K562 (cell line): ENCODE measurements around the gene SYT1. TPM values are rescaled to one million over a fixed set of nuclear protein-coding genes. Genes with fewer than 3 reads are reported as not detected.

ENCODE experiments used
- ATAC-seq: fragments of 200-7000 bp; cut with Tn5 transposase; 3 replicates; pipeline ENCODE4 v1.9.1; 2020; ENCODE audit warnings: moderate library complexity
- BruUV-seq: library from RNA; stranded (reverse); fragments of 400-500 nt; replicated peaks from 2 replicates; lab custom pipeline; 2021; lab: Mats Ljungman, UMichigan
- CTCF ChIA-PET: fragments of 300-600 bp; formaldehyde crosslinking; extraction: SDS; loops from one replicate; lab custom pipeline; 2021; ENCODE audit warnings: low intra/inter-chr PET ratio; lab: Yijun Ruan, JAX
- POLR2A ChIA-PET: fragments of 300-600, 350-650 bp; sonication (Branson Sonifier 250); formaldehyde crosslinking; extraction: SDS; loops from one replicate; lab custom pipeline; 2021; ENCODE audit warnings: antibody characterized with exemption, inconsistent platforms; lab: Yijun Ruan, JAX
- DNase-seq, 4 experiments: peaks; one replicate each; pipeline versions ENCODE4 v3.0.0 to v3.0.0-alpha.2; 2011 to 2018; ENCODE audit warnings: low spot score in 3 of 4, mixed read lengths in 3 of 4; ENCODE audit errors: extremely low read depth in 1 of 4
- FAIRE-seq: peaks from 2 replicates; lab custom pipeline; 2011; peaks lifted over from hg19 to GRCh38; lab: Jason Lieb, UNC
- H2AFZ ChIP-seq: 2 replicates; pipeline ENCODE4 v1.6.0; 2011; ENCODE audit warnings: low read depth, low read length, control low read depth, inconsistent platforms
- H3K27ac ChIP-seq: fragments of 200-600 bp; 3 replicates; pipeline ENCODE4 v1.8.0; 2011; ENCODE audit warnings: low read depth, mild to moderate bottlenecking, control low read depth, inconsistent platforms, low read length, moderate library complexity, mixed read lengths; ENCODE audit errors: extremely low read depth
- H3K27me3 ChIP-seq, 2 experiments: fragments of 300-600 bp in 1 of 2; 2 replicates in 1 of 2; 3 replicates in 1 of 2; pipeline versions ENCODE4 v1.6.0 to v1.8.0; 2011; ENCODE audit warnings: inconsistent platforms in 2 of 2, low read length in 2 of 2, mild to moderate bottlenecking in 1 of 2, mixed read lengths in 1 of 2, moderate library complexity in 1 of 2; ENCODE audit not compliant: control insufficient read depth in 2 of 2, insufficient read depth in 2 of 2
- H3K36me3 ChIP-seq: fragments of 300-600 bp; 3 replicates; pipeline ENCODE4 v1.8.0; 2011; ENCODE audit warnings: mild to moderate bottlenecking, low read length, inconsistent platforms; ENCODE audit not compliant: control insufficient read depth, insufficient read depth
- H3K4me1 ChIP-seq, 2 experiments: fragments of 200-600 bp in 1 of 2; replicated peaks in 1 of 2; 2 replicates in 1 of 2; 3 replicates in 1 of 2; pipeline versions ENCODE4 v1.5.1 to v1.8.0; 2011; ENCODE audit warnings: inconsistent platforms in 2 of 2, low read length in 2 of 2, mild to moderate bottlenecking in 1 of 2, mixed read lengths in 1 of 2, moderate library complexity in 1 of 2; ENCODE audit not compliant: control insufficient read depth in 2 of 2, insufficient read depth in 2 of 2
- H3K4me2 ChIP-seq: 2 replicates; pipeline ENCODE4 v1.6.1; 2011; ENCODE audit warnings: low read length, control low read depth, inconsistent platforms, mixed read lengths; ENCODE audit not compliant: insufficient read depth
- H3K4me3 ChIP-seq: fragments of 200-600 bp; sonication (generic), shearing (Covaris generic); 2 replicates; pipeline ENCODE4 v1.5.1; 2016; ENCODE audit warnings: control low read depth, inconsistent platforms
- H3K79me2 ChIP-seq: fragments of 200-600 bp; 3 replicates; pipeline ENCODE4 v1.8.0; 2011; ENCODE audit warnings: low read length, inconsistent platforms; ENCODE audit not compliant: control insufficient read depth, insufficient read depth
- H3K9ac ChIP-seq, 2 experiments: 2 replicates each; pipeline versions ENCODE4 v1.6.0 to v1.6.1; 2011; ENCODE audit warnings: low read depth in 2 of 2, low read length in 2 of 2, control low read depth in 1 of 2, inconsistent platforms in 1 of 2, mild to moderate bottlenecking in 1 of 2, mixed read lengths in 1 of 2; ENCODE audit not compliant: insufficient read depth in 1 of 2
- H3K9me1 ChIP-seq: one replicate; pipeline ENCODE4 v1.6.0; 2011; ENCODE audit warnings: inconsistent platforms, mild to moderate bottlenecking, low read length, moderate library complexity; ENCODE audit not compliant: control insufficient read depth, insufficient read depth
- H3K9me3 ChIP-seq: replicated peaks from 2 replicates; pipeline ENCODE4 v1.5.1; 2011; ENCODE audit warnings: low read depth, low read length, inconsistent platforms; ENCODE audit not compliant: control insufficient read depth, insufficient read depth
- H4K20me1 ChIP-seq: replicated peaks from 2 replicates; pipeline ENCODE4 v1.6.1; 2011; ENCODE audit warnings: low read length, inconsistent platforms, mixed read lengths; ENCODE audit not compliant: control insufficient read depth, insufficient read depth
- ARID3B ChIP-seq: fragments of 250-450 bp; sonication (Bioruptor Pico); IDR thresholded peaks from 2 replicates; pipeline ENCODE4 v1.4.0; 2020; ENCODE audit warnings: borderline replicate concordance
- CTBP1 ChIP-seq: fragments of 450-650 bp; IDR thresholded peaks from 2 replicates; pipeline ENCODE4 v1.6.1; 2016; ENCODE audit warnings: borderline replicate concordance
- HSF4 ChIP-seq: fragments of 250-450 bp; sonication (Bioruptor Pico); IDR thresholded peaks from 2 replicates; pipeline ENCODE4 v2.1.2; 2022; ENCODE audit warnings: mild to moderate bottlenecking, moderate library complexity, borderline replicate concordance
- IRF1 ChIP-seq: sonication (generic); formaldehyde crosslinking; IDR thresholded peaks from 2 replicates; pipeline ENCODE4 v1.8.0; 2022; ENCODE audit warnings: missing genetic modification reagents, mild to moderate bottlenecking, borderline replicate concordance
- MBD2 ChIP-seq: sonication (generic); IDR thresholded peaks from 2 replicates; pipeline ENCODE4 v1.6.1; 2016; ENCODE audit warnings: low read depth, borderline replicate concordance
- PYGO2 ChIP-seq: fragments of 450-650 bp; IDR thresholded peaks from 2 replicates; pipeline ENCODE4 v1.6.1; 2016; ENCODE audit warnings: mild to moderate bottlenecking, missing genetic modification characterization, moderate library complexity, missing compliant biosample characterization
- RBM17 ChIP-seq: fragments of 200-400 bp; formaldehyde crosslinking; IDR thresholded peaks from 2 replicates; pipeline ENCODE4 v1.6.1; 2017; ENCODE audit warnings: low read depth, mild to moderate bottlenecking, low read length, borderline replicate concordance
- SAP30 ChIP-seq: fragments of 200-600 bp; sonication (generic); IDR thresholded peaks from 2 replicates; pipeline ENCODE4 v1.6.1; 2012; ENCODE audit warnings: borderline replicate concordance, low read depth, mild to moderate bottlenecking, moderate library complexity, low read length, control low read depth, inconsistent platforms; ENCODE audit not compliant: insufficient read depth, poor library complexity, severe bottlenecking
- TEAD1 ChIP-seq, 2 experiments: fragments of 450-650 bp in 1 of 2; sonication (generic) in 1 of 2; formaldehyde crosslinking; IDR thresholded peaks; 2 replicates each; pipeline versions ENCODE4 v1.4.0 to v1.8.0; 2020 to 2022; ENCODE audit warnings: mild to moderate bottlenecking in 2 of 2, missing genetic modification reagents in 1 of 2
- TFE3 ChIP-seq: fragments of 450-650 bp; formaldehyde crosslinking; IDR thresholded peaks from 2 replicates; pipeline ENCODE4 v1.4.0; 2020; ENCODE audit warnings: mild to moderate bottlenecking, mixed read lengths
- USF1 ChIP-seq: sonication (generic); formaldehyde crosslinking; IDR thresholded peaks from 2 replicates; pipeline ENCODE4 v1.9.0; 2022; ENCODE audit warnings: mild to moderate bottlenecking, missing genetic modification reagents
- ZC3H11A ChIP-seq: IDR thresholded peaks from 2 replicates; pipeline ENCODE4 v1.6.1; 2012; ENCODE audit warnings: low read depth, low read length, improper control_type of control experiment
- ZKSCAN8 ChIP-seq: fragments of 200-800 bp; sonication (Bioruptor generic); IDR thresholded peaks from 2 replicates; pipeline ENCODE4 v1.6.1; 2016; ENCODE audit warnings: missing genetic modification characterization, missing compliant biosample characterization
- ZNF639 ChIP-seq, 2 experiments: fragments of 200-800 bp in 1 of 2; sonication (Bioruptor generic) in 1 of 2; sonication (generic) in 1 of 2; formaldehyde crosslinking in 1 of 2; IDR thresholded peaks in 1 of 2; conservative IDR thresholded peaks in 1 of 2; 2 replicates each; pipeline versions ENCODE4 v1.5.0 to v1.6.1; 2016 to 2020; ENCODE audit warnings: missing compliant biosample characterization in 1 of 2, missing genetic modification characterization in 1 of 2, missing genetic modification reagents in 1 of 2
- WGBS: fragments of 100-300 bp; shearing (Covaris generic); methylation state at CpG from one replicate; pipeline ENCODE4 v1.1.6; 2016; ENCODE audit warnings: low coverage, mixed read lengths; ENCODE audit not compliant: insufficient coverage; ENCODE audit errors: missing lambda C conversion rate; 5-methylcytosine and 5-hydroxymethylcytosine counted together
- in situ Hi-C: fragments of 300-500 bp; cut with MboI; formaldehyde crosslinking; loops from 4 replicates; pipeline ENCODE4 v1.15.0; 2018; ENCODE audit warnings: inconsistent platforms, mixed read lengths
- intact Hi-C: fragments of 100-400 bp; cut with micrococcal nuclease; formaldehyde crosslinking; loops from 2 replicates; pipeline ENCODE4 v1.14.2; 2022
- polyA plus RNA-seq, 8 experiments: library from polyadenylated mRNA; depleted of rRNA in 4 of 8; stranded (reverse) in 5 of 8; unstranded in 3 of 8; fragments of >200 nt; fragmentation: Nextera tagmentation in 2 of 8; fragmentation: Illumina TruSeq in 1 of 8; extraction: Ambion mirVana in 2 of 8; extraction: Trizol in 1 of 8; gene quantifications; 2 replicates each; pipeline versions ENCODE4 v1.2.1 to v1.2.3, GENCODE V29; 2011 to 2014; ENCODE audit warnings: inconsistent platforms in 1 of 8, missing spikeins in 1 of 8
- total RNA-seq, 7 experiments: library from RNA; depleted of rRNA in 6 of 7; stranded (reverse); fragments of >200 nt in 6 of 7; fragmentation: Illumina TruSeq in 2 of 7; extraction: Trizol in 2 of 7; gene quantifications; 2 replicates each; pipeline versions ENCODE4 v1.2.1 to v1.2.3, GENCODE V29; 2011 to 2021; ENCODE audit warnings: low replicate concordance in 1 of 7

SYT1 gene
- total and polyA plus RNA-seq, 9 of the 15 experiments (the other 6 are each of a cell fraction or from before 2014, with no cell fraction given): 0.03 to 0.13 (median 0.07) TPM; not detected in 4

- TF ChIP-seq ZNF639 (CRISPR knock-in tag; conservative IDR thresholded peaks at IDR 0.05 in 1 of 2, IDR thresholded peaks at IDR 0.05 in 1 of 2) (no peak), TFE3 (CRISPR knock-in tag) (no peak), IRF1 (CRISPR knock-in tag) (no peak)
These were observed 411.1 kb downstream of the SYT1 start (continued) for GRCh38 chr12:79275631-79276030.

GRCh38 chr12:79283364-79283763 is 418.8 kb downstream of the SYT1 start:
- DNase-seq (no peak), ATAC-seq (no peak), FAIRE-seq (no peak)
- H2AFZ ChIP-seq: no peak overlapping the region
- CTCF ChIA-PET: no interaction called here
- H3K9ac ChIP-seq: no peak overlapping the region
- no peaks in the 10 kb centered on the region for H3K9me3 ChIP-seq
- no peaks in the 10 kb centered on the region for H3K27me3 ChIP-seq
- no peaks in the 10 kb centered on the region for H4K20me1 ChIP-seq
- no peak overlapping the region for H3K4me2 ChIP-seq
- intact Hi-C loops (no loop called here), in situ Hi-C loops (no loop called here)
- WGBS: 0% methylated on average over 2 of the region's 2 CpGs
- POLR2A ChIA-PET: no interaction called here
- no peak overlapping the region for H3K27ac ChIP-seq
- no peaks in the 10 kb centered on the region for H3K36me3 ChIP-seq
- H3K4me3 ChIP-seq: no peak overlapping the region
- no peaks in the 10 kb centered on the region for H3K4me1 ChIP-seq
- H3K9me1 ChIP-seq: no peaks in the 10 kb centered on the region
- H3K79me2 ChIP-seq: no peaks in the 10 kb centered on the region
- BruUV-seq: no TSS peak
- TF ChIP-seq ZC3H11A (no peak), HSF4 (CRISPR knock-in tag) (no peak), RBM17 (no peak), MBD2 (no peak), CTBP1 (no peak), ARID3B (no peak), PYGO2 (tag) (no peak), ZKSCAN8 (no peak), SAP30 (no peak), USF1 (no peak), TEAD1 (CRISPR knock-in tag; IDR thresholded peaks at IDR 0.05) (no peak)
